KMS-11 (cell line): ENCODE data around the gene MEPE.
A peak's percentile ranks its signal among the peaks of the same experiment; 100 is the strongest.

ENCODE experiments used
- H2AFZ ChIP-seq: fragments of 200-600 bp; sonication (generic); 2 replicates; pipeline ENCODE4 v1.6.1; 2016; ENCODE audit warnings: antibody characterized with exemption, mixed run types, low read depth
- H3K27ac ChIP-seq: fragments of 200-600 bp; sonication (generic); 2 replicates; pipeline ENCODE4 v1.6.1; 2016; ENCODE audit warnings: mild to moderate bottlenecking, mixed run types
- H3K27me3 ChIP-seq: fragments of 200-600 bp; sonication (generic); 2 replicates; pipeline ENCODE4 v1.6.1; 2017; ENCODE audit warnings: mild to moderate bottlenecking, low read depth, mixed run types, moderate library complexity; ENCODE audit not compliant: insufficient read depth
- H3K36me3 ChIP-seq: fragments of 200-600 bp; sonication (generic); 2 replicates; pipeline ENCODE4 v1.6.1; 2017; ENCODE audit warnings: mild to moderate bottlenecking, mixed run types; ENCODE audit not compliant: insufficient read depth
- H3K4me1 ChIP-seq: fragments of 200-600 bp; sonication (generic); 2 replicates; pipeline ENCODE4 v1.6.1; 2016; ENCODE audit warnings: mild to moderate bottlenecking, low read depth, mixed run types; ENCODE audit not compliant: poor library complexity, severe bottlenecking
- H3K4me2 ChIP-seq: fragments of 200-600 bp; sonication (generic); 2 replicates; pipeline ENCODE4 v1.7.0; 2016; ENCODE audit warnings: mild to moderate bottlenecking, mixed run types
- H3K4me3 ChIP-seq: fragments of 200-600 bp; sonication (generic); IDR thresholded peaks from 2 replicates; pipeline ENCODE4 v1.6.1; 2017; ENCODE audit warnings: low read depth, low read length, mixed read lengths; ENCODE audit not compliant: insufficient read depth
- H3K79me2 ChIP-seq: fragments of 200-600 bp; sonication (generic); 2 replicates; pipeline ENCODE4 v1.6.1; 2016; ENCODE audit warnings: low read depth, mixed run types; ENCODE audit not compliant: insufficient read depth
- H3K9ac ChIP-seq: fragments of 200-600 bp; sonication (generic); 2 replicates; pipeline ENCODE4 v1.6.1; 2016; ENCODE audit warnings: mild to moderate bottlenecking, mixed run types
- H4K20me1 ChIP-seq: fragments of 200-600 bp; sonication (generic); 2 replicates; pipeline ENCODE4 v1.6.1; 2016; ENCODE audit warnings: mild to moderate bottlenecking, mixed run types; ENCODE audit not compliant: insufficient read depth
- TF ChIP-seq, protein P1 (sequence below): fragments of 200-600 bp; sonication (generic); conservative IDR thresholded peaks from 2 replicates; pipeline ENCODE4 v1.6.1; 2017; ENCODE audit warnings: low read depth, mild to moderate bottlenecking, antibody characterized with exemption, low read length, moderate library complexity, mixed read lengths

MEPE gene

GRCh38 chr4:87849612-87850011 is 16.8 kb downstream of the MEPE start:
- H3K79me2 ChIP-seq: no peaks in the 10 kb centered on the region
- no peak overlapping the region for H3K4me2 ChIP-seq
- no peaks in the 10 kb centered on the region for H3K36me3 ChIP-seq
- no peaks in the 10 kb centered on the region for H4K20me1 ChIP-seq
- no peaks in the 10 kb centered on the region for H3K27me3 ChIP-seq
- H3K27ac ChIP-seq: no peak overlapping the region
- TF ChIP-seq, protein P1, sequence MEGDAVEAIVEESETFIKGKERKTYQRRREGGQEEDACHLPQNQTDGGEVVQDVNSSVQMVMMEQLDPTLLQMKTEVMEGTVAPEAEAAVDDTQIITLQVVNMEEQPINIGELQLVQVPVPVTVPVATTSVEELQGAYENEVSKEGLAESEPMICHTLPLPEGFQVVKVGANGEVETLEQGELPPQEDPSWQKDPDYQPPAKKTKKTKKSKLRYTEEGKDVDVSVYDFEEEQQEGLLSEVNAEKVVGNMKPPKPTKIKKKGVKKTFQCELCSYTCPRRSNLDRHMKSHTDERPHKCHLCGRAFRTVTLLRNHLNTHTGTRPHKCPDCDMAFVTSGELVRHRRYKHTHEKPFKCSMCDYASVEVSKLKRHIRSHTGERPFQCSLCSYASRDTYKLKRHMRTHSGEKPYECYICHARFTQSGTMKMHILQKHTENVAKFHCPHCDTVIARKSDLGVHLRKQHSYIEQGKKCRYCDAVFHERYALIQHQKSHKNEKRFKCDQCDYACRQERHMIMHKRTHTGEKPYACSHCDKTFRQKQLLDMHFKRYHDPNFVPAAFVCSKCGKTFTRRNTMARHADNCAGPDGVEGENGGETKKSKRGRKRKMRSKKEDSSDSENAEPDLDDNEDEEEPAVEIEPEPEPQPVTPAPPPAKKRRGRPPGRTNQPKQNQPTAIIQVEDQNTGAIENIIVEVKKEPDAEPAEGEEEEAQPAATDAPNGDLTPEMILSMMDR: no peak
- H3K4me1 ChIP-seq: peaks cover 5% of the 10 kb centered on the region
- H3K9ac ChIP-seq: no peak overlapping the region
- no peak overlapping the region for H3K4me3 ChIP-seq
- no peak overlapping the region for H2AFZ ChIP-seq

- Histone ChIP-seq H2AFZ (no peak overlapping the region), H3K27ac (no peak overlapping the region)
Observed at GRCh38 chr4:87851332-87851731, 18.6 kb downstream of the MEPE start.

DNA sequence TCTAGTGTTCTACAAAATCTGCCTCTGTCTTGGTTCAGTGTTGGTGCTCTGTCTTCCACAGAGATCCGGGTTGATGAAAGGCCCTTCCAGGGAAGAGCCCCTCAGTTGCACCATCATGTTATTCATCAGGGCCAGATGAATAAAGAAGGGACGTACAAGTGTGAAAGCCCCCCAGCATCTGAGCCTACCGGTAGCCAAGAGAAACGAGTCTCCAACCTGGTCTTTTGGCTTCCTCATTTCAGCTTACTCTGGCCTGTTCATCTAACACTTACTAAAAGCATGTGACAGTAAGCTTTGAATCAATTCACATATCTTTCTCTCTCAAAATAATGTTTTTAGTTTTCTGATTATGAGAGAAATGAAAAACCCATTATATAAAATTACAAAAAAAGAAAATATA is 19.2 kb downstream of the MEPE start:
- H4K20me1 ChIP-seq: no peaks in the 10 kb centered on the region
- H3K4me1 ChIP-seq: peaks cover 4% of the 10 kb centered on the region
- no peak overlapping the region for H3K27ac ChIP-seq
- no peaks in the 10 kb centered on the region for H3K36me3 ChIP-seq
- no peak overlapping the region for H3K9ac ChIP-seq
- TF ChIP-seq, protein P1: no peak
- H3K4me2 ChIP-seq: no peak overlapping the region
- no peak overlapping the region for H2AFZ ChIP-seq
- no peak overlapping the region for H3K4me3 ChIP-seq
- no peaks in the 10 kb centered on the region for H3K27me3 ChIP-seq
- no peaks in the 10 kb centered on the region for H3K79me2 ChIP-seq

More at GRCh38 chr4:87851332-87851731, 18.6 kb downstream of the MEPE start:
- Histone ChIP-seq H3K4me1 (peaks cover 4% of the 10 kb centered on the region), H3K4me3 (no peak overlapping the region), H3K36me3 (no peaks in the 10 kb centered on the region), H3K79me2 (no peaks in the 10 kb centered on the region), H4K20me1 (no peaks in the 10 kb centered on the region), H3K27me3 (no peaks in the 10 kb centered on the region), H3K4me2 (no peak overlapping the region), H3K9ac (no peak overlapping the region)
- TF ChIP-seq, protein P1: no peak

- Histone ChIP-seq H3K79me2 (no peaks in the 10 kb centered on the region), H2AFZ (no peak overlapping the region; the same call in 1 of the 2 replicates), H3K4me2 (no peak overlapping the region), H3K36me3 (no peaks in the 10 kb centered on the region), H3K27ac (no peak overlapping the region), H3K4me1 (peaks cover 4% of the 10 kb centered on the region), H3K27me3 (no peaks in the 10 kb centered on the region), H3K4me3 (no peak overlapping the region), H3K9ac (no peak overlapping the region), H4K20me1 (no peaks in the 10 kb centered on the region)
- TF ChIP-seq, protein P1: peak; percentile 65
Observed at GRCh38 chr4:87853108-87853507, 20.3 kb downstream of the MEPE start.
